HG02970 (cell line): ENCODE results near the gene GLTPD2.

ENCODE experiments used
- ATAC-seq: cut with Tn5 transposase; IDR thresholded peaks from one replicate; pipeline ENCODE4 v1.9.1; 2021; ENCODE audit warnings: mild to moderate bottlenecking, moderate library complexity, moderate number of reproducible peaks; ENCODE audit not compliant: unreplicated experiment, low FRiP score

The GLTPD2 gene

GRCh38 chr17:4769628-4770027, 19.1 kb upstream of the GLTPD2 start:
- ATAC-seq, result no peak

- ATAC-seq, result no peak
Observed at GRCh38 chr17:4771519-4772234, 17.1 kb upstream of the GLTPD2 start, which contains the start of gene TM4SF5. Gene TM4SF5 (plus strand): TSS chr17:4771886. CDS start chr17:4771923, 37 bp downstream.

- no peak for ATAC-seq
Observed at GRCh38 chr17:4772235-4772613, 16.5 kb upstream of the GLTPD2 start.

GRCh38 chr17:4777969-4778760, 10.6 kb upstream of the GLTPD2 start:
- no peak for ATAC-seq

- no peak for ATAC-seq
Observed at GRCh38 chr17:4780325-4780955, 8.3 kb upstream of the GLTPD2 start.

- ATAC-seq, result no peak
Observed at GRCh38 chr17:4782652-4783051, 6.1 kb upstream of the GLTPD2 start.

- ATAC-seq, result no peak
Observed at GRCh38 chr17:4785311-4786105, 3.3 kb upstream of the GLTPD2 start.

GRCh38 chr17:4786106-4786511, 2.7 kb upstream of the GLTPD2 start, which contains the start of gene VMO1:
Gene VMO1 (minus strand): TSS chr17:4786364. CDS start chr17:4786352, 12 bp downstream.
- ATAC-seq, result no peak

GRCh38 chr17:4786516-4786915, 2.2 kb upstream of the GLTPD2 start:
- no peak for ATAC-seq

GRCh38 chr17:4788159-4788806, 481 bp upstream of the GLTPD2 start:
- no peak for ATAC-seq

- no peak for ATAC-seq
Observed at GRCh38 chr17:4789701-4789950, 862 bp downstream of the GLTPD2 start.

GRCh38 chr17:4789951-4790704, 1.4 kb downstream of the GLTPD2 start:
- ATAC-seq, result peak; percentile 92

GRCh38 chr17:4790705-4791088, 1.9 kb downstream of the GLTPD2 start:
- ATAC-seq, result no peak

GRCh38 chr17:4795168-4795567, 6.4 kb downstream of the GLTPD2 start:
- ATAC-seq, result no peak

GRCh38 chr17:4796552-4796920, 7.8 kb downstream of the GLTPD2 start:
- ATAC-seq, result no peak

- no peak for ATAC-seq
Observed at GRCh38 chr17:4800462-4801196, 11.9 kb downstream of the GLTPD2 start.

- no peak for ATAC-seq
Observed at GRCh38 chr17:4802228-4802627, 13.5 kb downstream of the GLTPD2 start, which contains the start of gene C17orf114. Gene C17orf114 (minus strand): TSS chr17:4802328.

GRCh38 chr17:4806456-4806776, 17.7 kb downstream of the GLTPD2 start:
- ATAC-seq, result no peak
